OCI-LY7 (cell line): ENCODE measurements around the gene ZNF277. TPM values are rescaled to one million over a fixed set of nuclear protein-coding genes. Genes with fewer than 3 reads are reported as not detected.

Experiments
- total RNA-seq, 2 experiments: library from RNA; depleted of rRNA in 1 of 2; stranded (reverse); fragments of >200 nt in 1 of 2; shearing (Covaris generic) in 1 of 2; gene quantifications; 2 replicates each; pipeline ENCODE4 v1.2.3, GENCODE V29; 2014 to 2022

Gene ZNF277
- total RNA-seq, 2 experiments from 2014 or later, result 18.1 to 20.5 TPM

Other genes starting within 250 kb of the ZNF277 start
- 1.9 and 4.9 TPM in 2 replicates for gene DOCK4, start 296 bp upstream of the ZNF277 start, total RNA-seq (2014; rRNA removed; shearing (Covaris generic))
- gene DOCK4, start 296 bp upstream of the ZNF277 start, total RNA-seq (2022), result 0.91 and 2.8 TPM in 2 replicates
- 49.1 and 54.9 TPM in 2 replicates for gene IFRD1, start 243.8 kb downstream of the ZNF277 start, total RNA-seq (2014; rRNA removed; shearing (Covaris generic))
- gene IFRD1, start 243.8 kb downstream of the ZNF277 start, total RNA-seq (2022), result 65.6 and 82.2 TPM in 2 replicates